SK-N-DZ (cell line): Measurements from ENCODE around the gene INAVA.
"Not testable (repeated sequence)": the region's sequence is repeated elsewhere in the genome, so short reads cannot be mapped to it uniquely, and the experiment has no call there.

Source experiments
- DNase-seq: peaks from one replicate; pipeline ENCODE4 v3.0.0-alpha.2; 2015; ENCODE audit warnings: low spot score
- small RNA-seq, 2 experiments: library from RNA; depleted of rRNA; stranded (forward); fragments of <200 nt; gene quantifications; one replicate each; pipeline ENCODE3, GENCODE V24; 2014

INAVA gene

DNA sequence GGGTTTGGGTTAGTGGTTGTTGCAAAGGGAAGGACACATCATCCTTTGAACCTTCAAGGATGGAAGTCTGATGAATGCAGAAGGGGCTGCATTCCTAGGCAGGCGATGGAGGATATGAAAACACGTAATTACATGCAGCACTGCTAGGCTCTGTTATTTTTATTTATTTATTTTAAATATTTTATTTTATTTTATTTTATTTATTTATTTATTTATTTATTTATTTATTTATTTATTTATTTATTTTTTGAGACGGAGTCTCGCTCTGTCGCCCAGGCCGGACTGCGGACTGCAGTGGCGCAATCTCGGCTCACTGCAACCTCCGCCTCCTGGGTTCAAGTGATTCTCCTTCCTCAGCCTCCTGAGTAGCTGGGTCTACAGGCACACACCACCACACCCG is 69.2 kb downstream of the INAVA start:
- not testable (repeated sequence) for DNase-seq

Small RNA genes within 50 kb of the gene (small RNA-seq; reads per million reads assigned to genes)
- 0 reads per million in 2 experiments for gene RNU6-704P
